ENCODE measurements around the gene DLEC1.

DNA sequence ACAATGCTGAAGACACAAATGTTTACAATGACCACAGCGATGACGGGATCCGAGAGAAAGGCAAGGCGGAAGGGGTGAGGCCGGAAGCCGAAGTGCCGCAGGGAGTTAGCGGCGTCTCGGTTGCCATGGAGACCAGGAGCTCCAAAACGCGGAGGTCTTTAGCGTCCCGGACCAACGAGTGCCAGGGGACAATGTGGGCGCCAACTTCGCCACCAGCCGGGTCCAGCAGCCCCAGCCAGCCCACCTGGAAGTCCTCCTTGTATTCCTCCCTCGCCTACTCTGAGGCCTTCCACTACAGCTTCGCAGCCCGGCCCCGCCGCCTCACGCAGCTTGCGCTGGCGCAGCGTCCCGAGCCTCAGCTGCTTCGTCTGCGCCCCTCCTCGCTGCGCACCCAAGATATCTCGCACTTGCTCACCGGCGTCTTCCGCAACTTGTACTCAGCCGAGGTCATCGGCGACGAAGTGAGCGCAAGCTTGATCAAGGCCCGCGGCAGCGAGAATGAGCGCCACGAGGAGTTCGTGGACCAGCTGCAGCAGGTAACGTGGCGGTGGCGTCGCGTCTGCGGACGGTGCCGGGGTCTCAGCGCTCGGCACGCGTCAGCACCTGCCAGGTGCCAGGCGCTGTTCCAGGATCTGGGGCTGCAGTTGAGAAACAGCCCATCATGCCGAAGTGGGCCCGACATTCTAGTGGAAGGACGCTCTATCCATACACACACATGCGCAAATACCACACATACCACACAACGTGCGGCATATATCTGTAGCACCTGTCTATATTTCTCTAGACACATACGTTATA lies at the start of gene DLEC1:
- TF ChIP-seq CTCF (IDR thresholded peaks at IDR 0.05; ENCODE audit: low read depth, low read length), result no peak
- no peak for TF ChIP-seq EZH2phosphoT487 (IDR thresholded peaks at IDR 0.05; ENCODE audit: low read depth)
